Right lobe of liver (tissue), 6 donors: ENCODE results near the gene SLC12A3. TPM values are rescaled to one million over a fixed set of nuclear protein-coding genes. Genes with fewer than 3 reads are reported as not detected.

ENCODE experiments used
- ATAC-seq, 4 donors: fragments of 200-7000 bp; cut with Tn5 transposase; one replicate each; pipeline ENCODE4 v1.9.1; 2020; ENCODE audit warnings: mild to moderate bottlenecking in 4 of 4, moderate library complexity in 4 of 4
- DNase-seq, 3 donors: peaks; one replicate each; pipeline ENCODE4 v3.0.0-alpha.2; 2020
- H3K27ac ChIP-seq, 3 donors: fragments of 200-600 bp; one replicate each; pipeline ENCODE4 v1.8.0; 2022
- H3K27me3 ChIP-seq, 2 donors: fragments of 200-600 bp; one replicate each; pipeline ENCODE4 v1.8.0; 2022
- H3K36me3 ChIP-seq, 4 donors: fragments of 200-600 bp; sonication (generic) in 1 of 4; one replicate each; pipeline versions ENCODE4 v1.5.1 to v1.8.0; 2017 to 2022; ENCODE audit warnings: control low read depth in 1 of 4
- H3K4me1 ChIP-seq, 4 donors: fragments of 200-600 bp; sonication (generic) in 1 of 4; one replicate each; pipeline versions ENCODE4 v1.5.1 to v1.8.0; 2017 to 2022; ENCODE audit warnings: control low read depth in 1 of 4
- H3K4me3 ChIP-seq, 3 donors: fragments of 200-600 bp; one replicate each; pipeline ENCODE4 v1.8.0; 2022
- H3K9me3 ChIP-seq, 4 donors: fragments of 200-600 bp; sonication (generic) in 1 of 4; one replicate each; pipeline versions ENCODE4 v1.5.1 to v1.8.0; 2017 to 2022; ENCODE audit warnings: control low read depth in 1 of 4
- CTCF ChIP-seq, 4 donors: fragments of 200-600 bp in 3 of 4; fragments of 450-650 bp in 1 of 4; IDR thresholded peaks; one replicate each; pipeline versions ENCODE4 v1.5.1 to v1.8.0; 2016 to 2022; ENCODE audit warnings: antibody characterized with exemption in 4 of 4, mild to moderate bottlenecking in 2 of 4
- POLR2A ChIP-seq: fragments of 450-650 bp; IDR thresholded peaks from one replicate; pipeline ENCODE4 v1.6.1; 2017; ENCODE audit warnings: antibody characterized with exemption, mild to moderate bottlenecking
- WGBS: methylation state at CpG from one replicate; pipeline ENCODE4 v1.1.6; 2018; ENCODE audit warnings: low coverage, low lambda C conversion rate; ENCODE audit not compliant: insufficient coverage; ENCODE audit errors: missing lambda C conversion rate; 5-methylcytosine and 5-hydroxymethylcytosine counted together
- intact Hi-C, 2 donors: fragments of 100-400 bp; cut with DNase I; formaldehyde crosslinking; loops; one replicate each; pipeline versions ENCODE4 v1.11.2 to v1.14.1; 2022
- total RNA-seq, 6 experiments: library from RNA; depleted of rRNA in 2 of 6; stranded (reverse); fragments of >200 nt in 2 of 6; fragmentation: NEBNext Ultra II Directional in 3 of 6; extraction: Animal tissue kit (Norgen Biotek cat#: 25700) in 3 of 6; gene quantifications; one replicate each; pipeline versions ENCODE4 v1.1.0 to v1.2.4, GENCODE V29; 2016 to 2023
- donor health status: DM: no; HTN: yes; CAD: no.
- donor health status: DM: no; HTN: no; CAD: no.
- donor health status: DM: no; HTN: no; CAD: no.
- donor health status: DM: no; HTN: yes; CAD: no.
- donor health status: DM: no; HTN: yes; CAD: no.

SLC12A3 gene
- total RNA-seq, 6 experiments from 2014 or later: not detected

GRCh38 chr16:56935201-56935600, 70.2 kb downstream of the SLC12A3 start:
- peak overlapping the region; percentile 23 to 100 (median 98) for H3K27ac ChIP-seq
- ATAC-seq: no peak
- peaks cover 0 to 24% (median 13%) of the 10 kb centered on the region in 4 donors for H3K4me1 ChIP-seq
- TF ChIP-seq CTCF (IDR thresholded peaks at IDR 0.05) (no peak), POLR2A (no peak)
- intact Hi-C loops: no loop called here
- peak overlapping the region; percentile 86 to 98 (median 89) for H3K4me3 ChIP-seq
- 18% methylated on average over 5 of the region's 5 CpGs for WGBS
- H3K36me3 ChIP-seq: peaks cover 26 to 55% (median 43%) of the 10 kb centered on the region in 4 donors
- no peak for DNase-seq
- H3K9me3 ChIP-seq: no peaks in the 10 kb centered on the region
- no peaks in the 10 kb centered on the region for H3K27me3 ChIP-seq

DNA sequence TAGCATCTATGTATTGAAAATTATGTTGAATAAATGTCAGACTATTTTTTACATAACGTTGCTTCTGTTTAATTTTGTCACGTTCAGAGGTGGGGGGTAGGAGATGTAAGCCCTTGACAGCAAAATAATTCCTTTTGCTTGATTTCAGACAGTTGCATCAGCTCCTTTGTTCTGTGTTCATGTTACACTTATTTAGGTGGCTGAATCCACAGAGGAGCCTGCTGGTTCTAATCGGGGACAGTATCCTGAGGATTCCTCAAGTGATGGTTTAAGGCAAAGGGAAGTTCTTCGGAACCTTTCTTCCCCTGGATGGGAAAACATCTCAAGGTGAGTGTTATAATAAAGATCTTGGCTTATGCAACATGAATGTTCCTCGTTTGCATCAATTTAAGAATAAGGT, 71.5 kb downstream of the SLC12A3 start:
- WGBS: 47% methylated on average over 5 of the region's 5 CpGs
- no peak overlapping the region for H3K4me3 ChIP-seq

GRCh38 chr16:56936950-56937349, 71.9 kb downstream of the SLC12A3 start:
- DNase-seq: no peak
- peaks cover 0 to 20% (median 11%) of the 10 kb centered on the region in 4 donors for H3K4me1 ChIP-seq
- H3K27me3 ChIP-seq: no peaks in the 10 kb centered on the region
- peaks cover 40 to 72% (median 57%) of the 10 kb centered on the region in 4 donors for H3K36me3 ChIP-seq
- ATAC-seq: no peak
- 66% methylated on average over 5 of the region's 5 CpGs for WGBS
- intact Hi-C loops: no loop called here
- H3K4me3 ChIP-seq: no peak overlapping the region
- H3K27ac ChIP-seq: no peak overlapping the region
- H3K9me3 ChIP-seq: no peaks in the 10 kb centered on the region
- no peak for TF ChIP-seq POLR2A
- no peak for TF ChIP-seq CTCF (IDR thresholded peaks at IDR 0.05)

More for the DNA sequence above, 71.5 kb downstream of the SLC12A3 start:
- ATAC-seq (no peak), DNase-seq (no peak)
- intact Hi-C loops: no loop called here
- no peak overlapping the region for H3K27ac ChIP-seq
- peaks cover 35 to 68% (median 55%) of the 10 kb centered on the region in 4 donors for H3K36me3 ChIP-seq
- H3K27me3 ChIP-seq: no peaks in the 10 kb centered on the region
- no peaks in the 10 kb centered on the region for H3K9me3 ChIP-seq
- H3K4me1 ChIP-seq: peaks cover 0 to 20% (median 11%) of the 10 kb centered on the region in 4 donors
- TF ChIP-seq POLR2A (no peak), CTCF (IDR thresholded peaks at IDR 0.05) (no peak)

DNA sequence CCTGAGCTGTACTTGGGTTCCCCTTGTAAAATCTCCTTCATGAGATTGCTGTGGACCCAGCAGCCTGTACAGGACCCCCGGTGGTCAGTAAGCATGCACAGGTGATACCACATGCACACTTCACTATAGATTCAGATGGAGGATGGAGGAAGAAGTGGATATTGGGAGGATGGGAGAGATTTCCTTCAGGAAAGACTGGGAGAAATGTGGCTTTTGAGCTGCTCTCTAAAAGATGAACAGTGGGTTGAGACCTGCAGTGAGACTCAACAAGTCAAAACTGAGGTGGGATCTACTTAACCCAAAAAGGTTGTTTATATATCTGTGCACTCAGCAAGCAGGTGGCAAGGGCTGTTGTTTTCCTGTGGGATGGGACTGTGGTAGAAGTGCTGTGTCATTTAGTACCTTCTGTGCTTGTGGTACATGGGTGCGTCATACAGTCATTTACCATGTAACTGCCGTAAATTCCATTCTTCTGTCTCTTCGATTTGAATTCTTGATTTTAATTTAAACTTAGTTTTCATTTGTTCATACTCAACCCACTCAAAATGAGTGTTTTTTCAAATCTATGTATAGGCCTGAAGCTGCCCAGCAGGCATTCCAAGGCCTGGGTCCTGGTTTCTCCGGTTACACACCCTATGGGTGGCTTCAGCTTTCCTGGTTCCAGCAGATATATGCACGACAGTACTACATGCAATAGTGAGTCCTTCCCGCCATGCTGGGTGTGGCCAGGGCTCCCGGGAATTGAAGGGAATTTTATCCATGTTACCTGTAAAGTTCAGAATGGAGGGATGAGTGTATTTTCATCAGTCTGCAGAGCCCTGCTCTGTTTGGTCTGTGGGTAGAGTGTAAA, 73.9 kb downstream of the SLC12A3 start:
- ATAC-seq (peak in 2 of 4 donors; percentile 4 to 14), DNase-seq (no peak)
- 40% methylated on average over 7 of the region's 8 CpGs for WGBS
- Histone ChIP-seq H3K27ac (no peak overlapping the region), H3K27me3 (no peaks in the 10 kb centered on the region), H3K4me3 (no peak overlapping the region), H3K36me3 (peaks cover 48 to 92% (median 71%) of the 10 kb centered on the region in 4 donors), H3K9me3 (no peaks in the 10 kb centered on the region), H3K4me1 (peaks cover 0 to 20% (median 12%) of the 10 kb centered on the region in 4 donors)
- intact Hi-C loops: no loop called here
- TF ChIP-seq CTCF (IDR thresholded peaks at IDR 0.05) (no peak), POLR2A (peak; percentile 14)
